Psoas muscle (tissue), 8 donors: Measurements from ENCODE around the gene RHEX. TPM values are rescaled to one million over a fixed set of nuclear protein-coding genes. Genes with fewer than 3 reads are reported as not detected.
A peak's percentile ranks its signal among the peaks of the same experiment; 100 is the strongest.
"Not testable (repeated sequence)": the region's sequence is repeated elsewhere in the genome, so short reads cannot be mapped to it uniquely, and the experiment has no call there.

Source experiments
- ATAC-seq, 4 donors: fragments of 200-7000 bp; cut with Tn5 transposase; one replicate each; pipeline ENCODE4 v1.9.1; 2020; ENCODE audit warnings: moderate library complexity in 3 of 4, mild to moderate bottlenecking in 2 of 4
- DNase-seq, 2 donors: peaks; one replicate each; pipeline ENCODE4 v3.0.0-alpha.2; 2020
- H3K27ac ChIP-seq: fragments of 200-600 bp; one replicate; pipeline ENCODE4 v1.8.0; 2022
- H3K27me3 ChIP-seq, 3 donors: fragments of 200-600 bp in 1 of 3; one replicate each; pipeline versions ENCODE4 v1.6.1 to v1.8.0; 2013 to 2022; ENCODE audit warnings: low read length in 2 of 3, mild to moderate bottlenecking in 2 of 3, moderate library complexity in 1 of 3; ENCODE audit not compliant: insufficient read depth in 3 of 3
- H3K36me3 ChIP-seq, 2 donors: fragments of 200-600 bp in 1 of 2; one replicate each; pipeline versions ENCODE4 v1.6.1 to v1.8.0; 2013 to 2022; ENCODE audit warnings: low read depth in 1 of 2, mild to moderate bottlenecking in 1 of 2, moderate library complexity in 1 of 2; ENCODE audit not compliant: insufficient read depth in 1 of 2
- H3K4me1 ChIP-seq: fragments of 200-600 bp; one replicate; pipeline ENCODE4 v1.8.0; 2022
- H3K4me3 ChIP-seq: fragments of 200-600 bp; one replicate; pipeline ENCODE4 v1.8.0; 2022; ENCODE audit warnings: mild to moderate bottlenecking
- H3K9me3 ChIP-seq: fragments of 200-600 bp; one replicate; pipeline ENCODE4 v1.8.0; 2022
- CTCF ChIP-seq: fragments of 200-600 bp; IDR thresholded peaks from one replicate; pipeline ENCODE4 v1.8.0; 2022; ENCODE audit warnings: antibody characterized with exemption
- WGBS, 3 donors: extraction: QIAGEN DNeasy Blood & Tissue Kit; methylation state at CpG; one replicate each; pipeline versions ENCODE4 v1.1.6 to v1.1.7; 2013; 5-methylcytosine and 5-hydroxymethylcytosine counted together
- intact Hi-C, 2 donors: fragments of 100-400 bp; cut with DNase I; formaldehyde crosslinking; loops; one replicate each; pipeline versions ENCODE4 v1.11.0 to v1.14.2; 2022
- long read RNA-seq, 2 donors: library from polyadenylated mRNA; unstranded; transcript quantifications; one replicate each; pipeline ENCODE4 v2.0.0, GENCODE V29; 2021
- polyA plus RNA-seq, 3 donors: library from polyadenylated mRNA; stranded (reverse); fragments of 200-250 nt; gene quantifications; one replicate each; pipeline ENCODE4 v1.2.3, GENCODE V29; 2013
- total RNA-seq, 4 donors: library from RNA; stranded (reverse); fragmentation: NEBNext Ultra II Directional in 2 of 4; extraction: Animal tissue kit (Norgen Biotek cat#: 25700) in 2 of 4; gene quantifications; one replicate each; pipeline versions ENCODE4 v1.2.1 to v1.2.4, GENCODE V29; 2021 to 2023
- donor health status: healthy with polysubstance abuse.
- donor health status: DM: no; HTN: no; CAD: no; lungs with moderate emphysema.
- donor health status: Bipolar disorder and iron deficiency.
- donor health status: healthy.
- donor health status: DM: yes; HTN: yes; CAD: no.
- donor health status: DM: no; HTN: no; CAD: no.
- donor health status: DM: no; HTN: no; CAD: no.
- donor health status: DM: yes; HTN: yes; CAD: no.

RHEX gene
- under 1 TPM in 3 of 4 donors, not detected in 1; 0.58 to 0.95 (median 0.86) TPM for total RNA-seq
- polyA plus RNA-seq, result under 1 TPM; 0.13 to 0.22 (median 0.21) TPM
- long read RNA-seq, donor 1, result 0 reads
- long read RNA-seq, donor 2, result 0 reads

GRCh38 chr1:206052919-206053610 is at the start of gene RHEX:
Gene RHEX, plus strand, starts transcription at chr1:206053173. Its CDS starts 44,656 bp downstream, at chr1:206097829.
- intact Hi-C loops, ATAC-seq, H3K9me3 ChIP-seq, H3K36me3 ChIP-seq, H3K27me3 ChIP-seq, H3K4me3 ChIP-seq, H3K27ac ChIP-seq, DNase-seq, H3K4me1 ChIP-seq: not testable (repeated sequence)
- WGBS, 3 donors, result 59 to 82% (median 69%) methylated on average over 17 of the region's 17 CpGs

- Histone ChIP-seq H3K27ac (peak overlapping the region; percentile 69), H3K4me1 (peaks cover 20% of the 10 kb centered on the region)
- ATAC-seq, result no peak
Measured at GRCh38 chr1:206003854-206004800, 48.8 kb upstream of the RHEX start.

GRCh38 chr1:206004826-206005225 is 48.1 kb upstream of the RHEX start:
- TF ChIP-seq CTCF, result no peak
- Histone ChIP-seq H3K4me1 (peaks cover 20% of the 10 kb centered on the region), H3K9me3 (no peaks in the 10 kb centered on the region), H3K4me3 (no peak overlapping the region), H3K27ac (no peak overlapping the region), H3K27me3 (no peaks in the 10 kb centered on the region), H3K36me3 (no peaks in the 10 kb centered on the region)
- WGBS, 3 donors, result 65 to 74% (median 74%) methylated on average over 12 of the region's 12 CpGs
- ATAC-seq (peak in 3 of 4 donors; percentile 25 to 46 (median 28)), DNase-seq (no peak)
- intact Hi-C loops, result no loop called here

More at GRCh38 chr1:206003854-206004800, 48.8 kb upstream of the RHEX start:
- DNase-seq, result no peak
- no peak for TF ChIP-seq CTCF
- intact Hi-C loops, result no loop called here
- Histone ChIP-seq H3K9me3 (no peaks in the 10 kb centered on the region), H3K27me3 (no peaks in the 10 kb centered on the region), H3K36me3 (no peaks in the 10 kb centered on the region), H3K4me3 (no peak overlapping the region)
- WGBS, 3 donors, result 96 to 99% (median 99%) methylated on average over 7 of the region's 7 CpGs

GRCh38 chr1:206005234-206005633 is 47.7 kb upstream of the RHEX start:
- no peak for ATAC-seq
- WGBS, 3 donors, result 82 to 87% (median 87%) methylated on average over 7 of the region's 7 CpGs
- TF ChIP-seq CTCF, result no peak
- H3K36me3 ChIP-seq, result no peaks in the 10 kb centered on the region
- H3K4me1 ChIP-seq, result peaks cover 20% of the 10 kb centered on the region
- H3K4me3 ChIP-seq, result no peak overlapping the region
- no peak for DNase-seq
- H3K27ac ChIP-seq, result no peak overlapping the region
- H3K27me3 ChIP-seq, result no peaks in the 10 kb centered on the region
- intact Hi-C loops, result no loop called here
- H3K9me3 ChIP-seq, result no peaks in the 10 kb centered on the region

- TF ChIP-seq CTCF, result no peak
- DNase-seq, result no peak
- 67 to 75% (median 74%) methylated on average over 8 of the region's 8 CpGs for WGBS, 3 donors
- H3K36me3 ChIP-seq, result no peaks in the 10 kb centered on the region
- intact Hi-C loops, result no loop called here
- no peaks in the 10 kb centered on the region for H3K9me3 ChIP-seq
- H3K27me3 ChIP-seq, result no peaks in the 10 kb centered on the region
- H3K27ac ChIP-seq, result no peak overlapping the region
- no peak for ATAC-seq
- H3K4me3 ChIP-seq, result no peak overlapping the region
- H3K4me1 ChIP-seq, result peaks cover 20% of the 10 kb centered on the region
Measured at GRCh38 chr1:206005778-206006180, 47.2 kb upstream of the RHEX start.
